Large intestine (tissue), 3 donors: ENCODE data around the gene SLC27A1. TPM values are rescaled to one million over a fixed set of nuclear protein-coding genes. Genes with fewer than 3 reads are reported as not detected.

Source experiments
- DNase-seq, 2 donors: peaks; one replicate each; pipeline versions ENCODE4 v3.0.0 to v3.0.0-alpha.2; 2013
- H3K27ac ChIP-seq: one replicate; pipeline ENCODE4 v1.5.1; 2013; ENCODE audit warnings: low read length
- H3K27me3 ChIP-seq: 2 replicates; pipeline ENCODE4 v1.6.1; 2013; ENCODE audit warnings: low read length; ENCODE audit not compliant: control insufficient read depth, insufficient read depth
- H3K36me3 ChIP-seq: 2 replicates; pipeline ENCODE4 v1.6.1; 2013; ENCODE audit warnings: low read length; ENCODE audit not compliant: control insufficient read depth, insufficient read depth
- H3K4me1 ChIP-seq: one replicate; pipeline ENCODE4 v1.6.1; 2013; ENCODE audit warnings: low read length; ENCODE audit not compliant: control insufficient read depth, insufficient read depth
- H3K4me3 ChIP-seq: one replicate; pipeline ENCODE4 v1.5.1; 2013; ENCODE audit warnings: low read length
- H3K9me3 ChIP-seq: one replicate; pipeline ENCODE4 v1.6.1; 2013; ENCODE audit warnings: mild to moderate bottlenecking, low read depth, low read length, moderate library complexity; ENCODE audit not compliant: control insufficient read depth
- WGBS: methylation state at CpG from one replicate; pipeline ENCODE4 v1.1.5; 2013; ENCODE audit warnings: low lambda C conversion rate; ENCODE audit not compliant: insufficient coverage; 5-methylcytosine and 5-hydroxymethylcytosine counted together
- polyA plus RNA-seq: library from polyadenylated mRNA; unstranded; fragments of 120-200 nt; gene quantifications from one replicate; pipeline ENCODE4 v1.2.1, GENCODE V29; 2013

The SLC27A1 gene
- polyA plus RNA-seq, 1 donor = 7.8 TPM

DNA sequence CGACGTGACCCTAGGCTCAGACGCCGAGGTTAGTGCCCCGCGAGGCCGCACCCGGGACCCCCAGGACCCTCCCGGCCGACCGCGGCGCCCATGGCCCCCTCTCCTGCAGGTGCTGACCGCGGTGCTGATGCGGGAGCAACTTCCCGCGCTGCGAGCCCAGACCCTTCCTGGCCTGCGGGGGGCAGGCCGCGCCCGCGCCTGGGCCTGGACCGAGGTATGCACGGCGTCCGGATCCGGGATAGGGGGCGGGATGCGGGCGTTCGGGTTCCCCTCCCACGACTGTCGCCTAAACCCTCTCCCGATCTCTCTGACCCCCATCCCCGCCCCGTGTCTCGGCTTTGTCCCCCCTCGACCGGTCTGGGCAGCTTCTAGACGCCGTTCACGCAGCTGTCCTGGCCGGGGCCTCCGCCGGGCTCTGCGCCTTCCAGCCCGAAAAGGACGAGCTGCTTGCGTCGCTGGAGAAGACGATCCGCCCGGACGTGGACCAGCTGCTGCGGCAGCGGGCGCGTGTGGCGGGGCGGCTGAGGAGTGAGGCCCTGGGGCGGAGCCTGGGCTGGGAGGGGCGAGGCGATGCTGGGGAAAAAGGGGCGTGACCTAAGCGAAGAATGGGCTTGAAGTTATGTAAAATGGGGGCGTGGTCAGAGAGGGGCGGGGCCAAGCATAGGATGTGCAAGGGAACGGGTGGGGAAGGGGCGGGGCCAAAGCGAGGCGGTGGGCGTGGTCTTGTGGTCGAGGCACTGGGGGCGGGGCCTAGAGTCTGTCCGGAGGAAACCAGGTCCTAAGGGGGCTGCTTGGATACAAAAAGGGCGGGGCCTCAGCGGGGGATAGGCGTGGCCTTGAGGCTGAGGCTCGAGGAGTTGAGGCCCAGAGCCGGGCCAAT lies 69.2 kb downstream of the SLC27A1 start:
- Histone ChIP-seq H3K27me3 (peaks cover 18% of the 10 kb centered on the region), H3K36me3 (no peaks in the 10 kb centered on the region), H3K4me3 (peak overlapping the region; percentile 19), H3K4me1 (peaks cover 5% of the 10 kb centered on the region), H3K9me3 (peaks cover 13% of the 10 kb centered on the region), H3K27ac (no peak overlapping the region)
- WGBS = no CpG with 5 or more reads among the region's 82 CpGs
- DNase-seq = peak; percentile 79 to 81

DNA sequence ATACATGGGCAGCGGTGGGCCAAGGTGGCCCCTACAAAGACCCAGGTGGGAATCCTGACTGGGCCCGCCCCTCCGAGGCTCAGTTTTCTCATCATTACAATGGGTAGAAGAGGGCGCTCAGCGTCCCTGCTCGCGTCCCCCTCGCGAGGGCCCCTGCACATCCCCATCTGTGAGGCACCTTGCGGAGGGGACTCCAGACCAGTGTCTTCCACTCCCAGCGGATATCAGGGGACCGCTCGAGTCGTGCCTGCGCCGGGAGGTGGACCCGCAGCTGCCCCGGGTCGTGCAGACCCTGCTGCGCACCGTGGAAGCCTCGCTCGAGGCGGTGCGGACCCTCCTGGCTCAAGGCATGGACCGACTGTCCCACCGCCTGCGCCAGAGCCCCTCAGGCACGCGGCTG lies 69.8 kb downstream of the SLC27A1 start:
- H3K27me3 ChIP-seq = peaks cover 15% of the 10 kb centered on the region
- no peaks in the 10 kb centered on the region for H3K36me3 ChIP-seq
- H3K4me3 ChIP-seq = no peak overlapping the region
- H3K4me1 ChIP-seq = peaks cover 5% of the 10 kb centered on the region
- H3K27ac ChIP-seq = no peak overlapping the region
- no peak for DNase-seq
- no CpG with 5 or more reads among the region's 30 CpGs for WGBS
- H3K9me3 ChIP-seq = peaks cover 13% of the 10 kb centered on the region

DNA sequence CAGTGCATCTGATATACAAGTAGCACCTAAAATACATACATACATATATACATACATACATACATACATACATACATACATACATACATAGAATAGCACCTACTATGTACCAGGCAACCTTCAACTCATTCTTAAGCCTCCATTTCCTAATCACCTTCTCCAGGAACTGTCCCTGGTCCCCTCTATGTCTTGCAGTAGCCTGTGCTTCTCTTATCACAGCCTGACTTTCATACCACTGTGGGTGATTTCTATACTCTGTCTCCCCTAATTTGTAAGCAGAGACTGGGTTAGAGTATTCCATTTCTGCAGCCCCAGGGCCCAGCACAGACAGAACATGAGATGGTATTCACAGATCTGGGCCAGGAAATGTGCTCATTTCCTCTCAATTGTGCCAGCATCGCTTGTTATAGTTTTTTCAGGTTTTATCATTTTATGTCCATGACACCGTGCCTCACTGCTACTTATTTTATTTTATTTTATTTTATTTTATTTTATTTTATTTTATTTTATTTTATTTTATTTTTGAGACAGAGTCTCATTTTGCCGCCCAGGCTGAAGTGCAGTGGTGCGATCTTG lies 70.9 kb downstream of the SLC27A1 start:
- WGBS = 100% methylated on average over 2 of the region's 4 CpGs
- Histone ChIP-seq H3K27ac (no peak overlapping the region), H3K9me3 (peaks cover 13% of the 10 kb centered on the region), H3K36me3 (no peaks in the 10 kb centered on the region), H3K4me3 (no peak overlapping the region), H3K4me1 (peaks cover 5% of the 10 kb centered on the region), H3K27me3 (peaks cover 15% of the 10 kb centered on the region)
- no peak for DNase-seq

DNA sequence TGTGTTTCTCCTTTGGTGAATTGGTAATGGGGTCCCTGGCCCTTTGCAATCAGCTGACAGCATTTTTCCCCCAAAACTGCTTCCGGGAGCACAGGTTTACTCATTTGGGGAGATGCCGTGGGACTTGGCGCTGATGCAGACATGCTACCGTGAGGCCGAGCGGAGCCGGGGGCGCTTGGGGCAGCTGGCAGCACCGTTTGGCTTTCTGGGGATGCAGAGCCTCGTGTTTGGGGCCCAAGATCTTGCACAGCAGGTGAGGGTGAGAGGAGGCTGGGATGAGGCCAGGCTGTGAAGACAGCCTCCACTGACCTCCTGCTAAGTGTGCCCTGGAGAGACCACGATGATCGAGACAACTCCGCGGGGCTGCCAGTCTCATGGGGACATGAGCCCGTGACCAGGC lies 71.7 kb downstream of the SLC27A1 start:
- H3K4me1 ChIP-seq = peaks cover 5% of the 10 kb centered on the region
- peaks cover 13% of the 10 kb centered on the region for H3K27me3 ChIP-seq
- DNase-seq = no peak
- no CpG with 5 or more reads among the region's 15 CpGs for whole genome bisulfite sequencing
- peaks cover 13% of the 10 kb centered on the region for H3K9me3 ChIP-seq
- H3K27ac ChIP-seq = no peak overlapping the region
- no peaks in the 10 kb centered on the region for H3K36me3 ChIP-seq
- no peak overlapping the region for H3K4me3 ChIP-seq

DNA sequence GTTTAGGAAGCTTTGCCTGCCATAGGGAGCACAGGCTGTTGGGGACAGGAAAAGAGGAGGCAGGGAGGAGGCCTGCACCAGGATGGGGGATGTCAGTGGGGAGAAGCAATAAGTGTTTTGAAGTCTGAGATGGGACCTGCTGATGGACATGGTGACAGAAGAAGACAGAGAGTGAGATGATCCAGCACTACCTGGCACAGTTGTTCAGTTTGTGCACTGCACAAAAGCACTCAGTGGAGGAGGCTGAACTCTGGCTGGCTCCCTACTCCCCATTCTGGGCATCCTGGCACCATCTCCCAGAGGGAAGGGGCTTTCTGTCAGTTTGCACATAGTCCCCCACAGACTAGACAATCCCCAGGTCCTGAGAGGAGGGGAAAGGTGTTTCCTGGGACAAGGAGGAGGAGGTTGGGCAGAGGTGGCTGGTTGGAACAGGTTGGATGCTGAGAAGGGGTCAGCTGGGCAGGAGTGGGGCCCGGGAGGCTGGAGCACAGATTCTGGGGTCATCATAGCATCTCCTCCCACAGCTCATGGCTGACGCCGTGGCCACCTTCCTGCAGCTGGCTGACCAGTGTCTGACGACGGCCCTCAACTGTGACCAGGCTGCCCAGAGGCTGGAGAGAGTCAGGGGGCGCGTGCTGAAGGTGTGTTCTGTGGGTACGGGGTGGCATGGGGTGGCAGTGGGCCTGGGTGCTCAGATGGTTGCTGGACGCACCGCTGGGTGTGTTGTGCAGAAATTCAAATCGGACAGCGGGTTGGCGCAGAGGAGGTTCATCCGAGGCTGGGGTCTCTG lies 72.7 kb downstream of the SLC27A1 start:
- DNase-seq = no peak
- Histone ChIP-seq H3K27ac (no peak overlapping the region), H3K4me1 (peaks cover 5% of the 10 kb centered on the region), H3K9me3 (peaks cover 13% of the 10 kb centered on the region), H3K4me3 (no peak overlapping the region), H3K27me3 (peaks cover 6% of the 10 kb centered on the region), H3K36me3 (no peaks in the 10 kb centered on the region)
- no CpG with 5 or more reads among the region's 14 CpGs for WGBS

DNA sequence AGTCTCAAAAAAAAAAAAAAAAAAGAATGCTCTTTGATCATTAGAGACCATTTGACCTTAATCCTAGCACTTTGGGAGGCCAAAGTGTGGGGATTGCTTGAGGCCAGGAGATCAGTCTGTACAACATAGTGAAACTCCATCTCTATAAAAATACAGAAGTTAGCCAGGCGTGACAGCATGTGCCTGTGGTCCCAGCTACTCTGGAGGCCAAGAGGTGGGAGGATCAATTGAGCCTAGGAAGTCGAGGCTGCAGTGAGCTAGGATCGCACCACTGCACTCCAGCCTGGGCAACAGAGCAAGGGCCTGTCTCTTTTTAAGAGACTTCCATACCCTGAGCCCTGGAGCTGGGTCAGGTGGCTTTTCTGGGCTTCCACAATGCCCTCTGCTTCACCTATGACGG lies 73.7 kb downstream of the SLC27A1 start:
- no peak overlapping the region for H3K4me3 ChIP-seq
- no CpG with 5 or more reads among the region's 4 CpGs for WGBS
- no peak for DNase-seq
- H3K4me1 ChIP-seq = peaks cover 1% of the 10 kb centered on the region
- peaks cover 2% of the 10 kb centered on the region for H3K27me3 ChIP-seq
- H3K27ac ChIP-seq = no peak overlapping the region
- peaks cover 12% of the 10 kb centered on the region for H3K9me3 ChIP-seq
- no peaks in the 10 kb centered on the region for H3K36me3 ChIP-seq

DNA sequence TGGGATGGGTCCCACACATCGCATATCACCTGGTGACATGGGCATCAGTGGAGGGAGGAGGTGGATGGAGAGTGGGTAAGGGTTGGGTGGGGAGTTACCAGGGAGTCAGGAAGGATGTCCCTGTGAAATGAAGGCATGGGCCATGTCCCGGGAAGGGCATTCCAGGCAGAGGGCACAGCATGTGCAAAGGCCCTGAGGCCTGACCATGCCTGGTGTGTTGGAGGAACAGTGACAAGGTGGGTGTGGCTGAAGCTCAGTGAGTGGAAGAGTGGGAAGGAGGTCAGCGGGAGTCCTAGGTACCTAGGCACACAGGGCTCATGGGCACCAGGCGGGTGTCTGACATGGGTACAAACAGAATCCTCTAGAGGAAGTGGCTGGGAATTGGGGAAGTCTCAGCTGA lies 74.1 kb downstream of the SLC27A1 start:
- H3K27ac ChIP-seq = no peak overlapping the region
- no peak for DNase-seq
- peaks cover 7% of the 10 kb centered on the region for H3K9me3 ChIP-seq
- H3K27me3 ChIP-seq = no peaks in the 10 kb centered on the region
- WGBS = no CpG with 5 or more reads among the region's 4 CpGs
- no peaks in the 10 kb centered on the region for H3K36me3 ChIP-seq
- H3K4me3 ChIP-seq = no peak overlapping the region
- no peaks in the 10 kb centered on the region for H3K4me1 ChIP-seq

DNA sequence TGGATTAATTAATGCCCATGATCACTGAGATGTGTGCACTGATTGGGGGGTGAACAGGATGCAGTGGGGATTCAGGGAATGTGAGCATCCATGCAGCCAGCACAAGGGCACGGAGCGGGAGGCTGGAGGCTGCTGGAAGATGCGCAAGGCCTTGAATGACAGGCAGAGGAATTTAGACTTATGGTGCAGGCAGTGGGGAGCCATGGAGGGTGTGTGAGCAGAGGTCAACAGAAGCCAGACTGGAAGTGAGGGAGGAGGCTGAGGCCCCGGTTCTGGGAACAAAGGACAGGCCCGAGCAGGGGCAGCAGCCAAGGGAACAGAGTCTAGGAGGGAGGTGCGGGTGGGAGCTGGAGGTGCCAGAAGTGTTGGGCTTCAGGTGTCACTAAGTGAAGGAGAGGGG lies 77.8 kb downstream of the SLC27A1 start:
- Histone ChIP-seq H3K4me1 (no peaks in the 10 kb centered on the region), H3K4me3 (no peak overlapping the region), H3K27me3 (no peaks in the 10 kb centered on the region), H3K9me3 (no peaks in the 10 kb centered on the region), H3K36me3 (no peaks in the 10 kb centered on the region), H3K27ac (no peak overlapping the region)
- DNase-seq = no peak
- WGBS = 100% methylated on average over 1 of the region's 6 CpGs

DNA sequence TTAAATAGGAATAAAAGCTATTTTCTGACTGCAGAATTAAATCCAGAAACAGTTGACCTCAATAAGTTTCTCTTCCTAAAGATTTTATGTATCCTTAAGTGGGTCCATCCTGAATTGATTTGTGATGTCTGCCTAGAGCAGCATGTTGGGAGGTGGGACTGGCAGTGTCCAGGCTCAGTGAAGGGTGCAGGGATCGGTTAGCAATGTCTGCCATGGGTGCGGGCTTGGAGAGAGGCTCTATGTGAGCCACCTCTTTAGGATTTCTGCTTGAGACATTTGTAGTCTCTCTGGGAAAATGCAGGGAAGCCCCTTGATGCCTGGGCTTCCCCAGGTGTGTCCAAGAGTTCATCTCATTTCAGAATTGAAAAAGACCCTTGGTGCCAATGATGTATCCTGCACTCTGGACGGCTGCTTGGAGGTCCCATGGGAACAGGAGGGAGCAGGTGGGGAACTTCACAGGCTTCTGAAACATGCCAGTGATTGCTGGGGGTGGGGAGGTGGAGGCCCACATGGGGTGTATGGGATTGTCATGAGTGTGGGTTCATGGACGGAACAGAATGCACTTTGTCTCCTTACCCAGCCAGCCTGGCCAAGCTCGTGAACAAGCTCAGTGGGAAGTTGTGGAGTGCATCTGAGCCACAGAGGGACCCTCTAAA lies 78.9 kb downstream of the SLC27A1 start:
- Histone ChIP-seq H3K9me3 (no peaks in the 10 kb centered on the region), H3K4me1 (no peaks in the 10 kb centered on the region), H3K27me3 (no peaks in the 10 kb centered on the region), H3K36me3 (no peaks in the 10 kb centered on the region), H3K27ac (no peak overlapping the region), H3K4me3 (no peak overlapping the region)
- no CpG with 5 or more reads among the region's 5 CpGs for WGBS
- DNase-seq = no peak

DNA sequence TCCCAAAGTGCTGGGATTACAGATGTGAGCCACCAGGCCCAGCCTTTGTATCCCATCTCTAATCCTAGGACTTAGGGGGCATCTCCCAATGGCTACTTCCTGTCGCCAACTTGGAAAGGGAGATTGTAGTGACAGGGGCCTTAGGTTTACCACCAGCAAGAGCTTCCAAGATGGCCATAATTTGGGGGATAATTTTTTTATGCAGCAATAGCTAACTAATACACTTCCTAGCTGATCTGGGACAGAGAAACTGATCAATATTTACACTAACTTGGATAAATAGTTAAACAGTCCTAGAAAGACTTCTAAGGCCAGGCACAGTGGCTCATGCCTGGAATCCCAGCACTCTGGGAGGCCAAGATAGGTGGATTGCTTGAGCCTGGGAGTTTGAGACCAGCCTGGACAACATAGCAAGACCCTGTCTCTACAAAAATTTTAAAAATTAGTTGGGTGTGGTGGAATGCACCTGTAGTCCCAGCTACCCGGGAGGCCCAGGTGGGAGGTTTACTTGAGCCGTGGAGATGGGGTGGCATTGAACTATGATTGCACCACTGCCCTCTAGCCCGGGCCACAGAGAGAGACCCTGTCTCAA lies 79.8 kb downstream of the SLC27A1 start:
- WGBS = no CpG with 5 or more reads among the region's 4 CpGs
- H3K9me3 ChIP-seq = no peaks in the 10 kb centered on the region
- peaks cover 1% of the 10 kb centered on the region for H3K4me1 ChIP-seq
- no peaks in the 10 kb centered on the region for H3K36me3 ChIP-seq
- no peak overlapping the region for H3K4me3 ChIP-seq
- DNase-seq = no peak
- no peaks in the 10 kb centered on the region for H3K27me3 ChIP-seq
- no peak overlapping the region for H3K27ac ChIP-seq
